SK-N-SH (cell line): ENCODE results near the gene IL21R.

Experiments used
- CTCF ChIP-seq: fragments of 200-600 bp; sonication (generic); IDR thresholded peaks from 2 replicates; pipeline ENCODE4 v1.6.1; 2017; ENCODE audit warnings: antibody characterized with exemption, mild to moderate bottlenecking, moderate library complexity
- JUND ChIP-seq: IDR thresholded peaks from 2 replicates; pipeline ENCODE4 v1.4.0; 2012
- MXI1 ChIP-seq: IDR thresholded peaks from 2 replicates; pipeline ENCODE4 v1.6.1; 2012; ENCODE audit warnings: mild to moderate bottlenecking, low read depth, low read length, improper control_type of control experiment
- POLR2AphosphoS5 ChIP-seq: IDR thresholded peaks from 2 replicates; pipeline ENCODE4 v1.6.1; 2012; ENCODE audit warnings: low read depth, low read length
- RCOR1 ChIP-seq: fragments of 150-350 bp; IDR thresholded peaks from 2 replicates; pipeline ENCODE4 v1.6.1; 2017; ENCODE audit warnings: antibody characterized with exemption, low read length
- SIN3A ChIP-seq: IDR thresholded peaks from 2 replicates; pipeline ENCODE4 v1.6.1; 2012; ENCODE audit warnings: low read depth, mild to moderate bottlenecking, low read length, moderate library complexity, borderline replicate concordance
- TEAD4 ChIP-seq: IDR thresholded peaks from 2 replicates; pipeline ENCODE4 v1.4.0; 2012; ENCODE audit warnings: mild to moderate bottlenecking, borderline replicate concordance; ENCODE audit not compliant: insufficient read depth
- USF1 ChIP-seq: IDR thresholded peaks from 2 replicates; pipeline ENCODE4 v1.4.0; 2012; ENCODE audit warnings: low read depth, borderline replicate concordance
- YY1 ChIP-seq: IDR thresholded peaks from 2 replicates; pipeline ENCODE4 v1.4.0; 2012; ENCODE audit warnings: low read depth, mild to moderate bottlenecking
- TF ChIP-seq, protein P1 (sequence below): fragments of 150-350 bp; IDR thresholded peaks from 2 replicates; pipeline ENCODE4 v1.6.1; 2017; ENCODE audit warnings: antibody characterized with exemption, low read length, low read depth, borderline replicate concordance
- TF ChIP-seq, protein P2 (sequence below): IDR thresholded peaks from 2 replicates; pipeline ENCODE4 v1.4.0; 2012; ENCODE audit warnings: low read depth
- TF ChIP-seq, protein P3 (sequence below): IDR thresholded peaks from 2 replicates; pipeline ENCODE4 v1.6.1; 2012; ENCODE audit warnings: mild to moderate bottlenecking, low read depth, low read length, moderate library complexity

DNA sequence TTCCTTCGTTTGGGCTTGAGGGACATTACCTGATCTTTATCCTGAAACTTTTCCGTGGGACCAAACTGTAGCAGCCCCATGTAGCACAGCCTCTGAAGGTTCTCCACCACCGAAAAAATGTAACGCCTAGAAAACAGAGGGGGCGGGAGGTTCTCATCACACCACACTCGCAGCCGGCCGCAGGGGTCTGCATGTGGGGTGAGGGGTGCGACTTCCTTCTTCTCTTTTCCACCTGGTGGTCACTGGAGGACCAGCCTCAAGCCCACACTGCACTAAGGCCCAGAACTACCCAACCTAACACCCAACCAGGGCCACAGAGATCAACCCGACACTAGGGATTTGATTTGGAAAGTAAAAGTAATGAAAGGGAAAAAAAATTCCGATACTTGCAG, 90.6 kb downstream of the IL21R start:
- TF ChIP-seq SIN3A (no peak), CTCF (no peak), MXI1 (no peak), YY1 (no peak), TEAD4 (no peak), RCOR1 (no peak), JUND (no peak), USF1 (no peak), POLR2AphosphoS5 (no peak)
- TF ChIP-seq, protein P1, sequence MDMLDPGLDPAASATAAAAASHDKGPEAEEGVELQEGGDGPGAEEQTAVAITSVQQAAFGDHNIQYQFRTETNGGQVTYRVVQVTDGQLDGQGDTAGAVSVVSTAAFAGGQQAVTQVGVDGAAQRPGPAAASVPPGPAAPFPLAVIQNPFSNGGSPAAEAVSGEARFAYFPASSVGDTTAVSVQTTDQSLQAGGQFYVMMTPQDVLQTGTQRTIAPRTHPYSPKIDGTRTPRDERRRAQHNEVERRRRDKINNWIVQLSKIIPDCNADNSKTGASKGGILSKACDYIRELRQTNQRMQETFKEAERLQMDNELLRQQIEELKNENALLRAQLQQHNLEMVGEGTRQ: no peak
- TF ChIP-seq, protein P2, sequence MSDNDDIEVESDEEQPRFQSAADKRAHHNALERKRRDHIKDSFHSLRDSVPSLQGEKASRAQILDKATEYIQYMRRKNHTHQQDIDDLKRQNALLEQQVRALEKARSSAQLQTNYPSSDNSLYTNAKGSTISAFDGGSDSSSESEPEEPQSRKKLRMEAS: no peak
- TF ChIP-seq, protein P3, sequence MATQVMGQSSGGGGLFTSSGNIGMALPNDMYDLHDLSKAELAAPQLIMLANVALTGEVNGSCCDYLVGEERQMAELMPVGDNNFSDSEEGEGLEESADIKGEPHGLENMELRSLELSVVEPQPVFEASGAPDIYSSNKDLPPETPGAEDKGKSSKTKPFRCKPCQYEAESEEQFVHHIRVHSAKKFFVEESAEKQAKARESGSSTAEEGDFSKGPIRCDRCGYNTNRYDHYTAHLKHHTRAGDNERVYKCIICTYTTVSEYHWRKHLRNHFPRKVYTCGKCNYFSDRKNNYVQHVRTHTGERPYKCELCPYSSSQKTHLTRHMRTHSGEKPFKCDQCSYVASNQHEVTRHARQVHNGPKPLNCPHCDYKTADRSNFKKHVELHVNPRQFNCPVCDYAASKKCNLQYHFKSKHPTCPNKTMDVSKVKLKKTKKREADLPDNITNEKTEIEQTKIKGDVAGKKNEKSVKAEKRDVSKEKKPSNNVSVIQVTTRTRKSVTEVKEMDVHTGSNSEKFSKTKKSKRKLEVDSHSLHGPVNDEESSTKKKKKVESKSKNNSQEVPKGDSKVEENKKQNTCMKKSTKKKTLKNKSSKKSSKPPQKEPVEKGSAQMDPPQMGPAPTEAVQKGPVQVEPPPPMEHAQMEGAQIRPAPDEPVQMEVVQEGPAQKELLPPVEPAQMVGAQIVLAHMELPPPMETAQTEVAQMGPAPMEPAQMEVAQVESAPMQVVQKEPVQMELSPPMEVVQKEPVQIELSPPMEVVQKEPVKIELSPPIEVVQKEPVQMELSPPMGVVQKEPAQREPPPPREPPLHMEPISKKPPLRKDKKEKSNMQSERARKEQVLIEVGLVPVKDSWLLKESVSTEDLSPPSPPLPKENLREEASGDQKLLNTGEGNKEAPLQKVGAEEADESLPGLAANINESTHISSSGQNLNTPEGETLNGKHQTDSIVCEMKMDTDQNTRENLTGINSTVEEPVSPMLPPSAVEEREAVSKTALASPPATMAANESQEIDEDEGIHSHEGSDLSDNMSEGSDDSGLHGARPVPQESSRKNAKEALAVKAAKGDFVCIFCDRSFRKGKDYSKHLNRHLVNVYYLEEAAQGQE: no peak
